Panc1 (cell line): Measurements from ENCODE around the gene RETREG1. TPM values are rescaled to one million over a fixed set of nuclear protein-coding genes. Genes with fewer than 3 reads are reported as not detected.

Experiments
- ATAC-seq: fragments of 200-7000 bp; cut with Tn5 transposase; 2 replicates; pipeline ENCODE4 v1.9.1; 2020; ENCODE audit warnings: mild to moderate bottlenecking, moderate library complexity
- BruUV-seq: library from RNA; stranded (reverse); fragments of 400-500 nt; replicated peaks from 2 replicates; lab custom pipeline; 2021; lab: Mats Ljungman, UMichigan
- CTCF ChIA-PET: fragments of 300-600 bp; sonication (Branson Sonifier 250); formaldehyde crosslinking; loops from one replicate; lab custom pipeline; 2022; ENCODE audit warnings: antibody characterized with exemption; lab: Charles Lee
- POLR2A ChIA-PET: fragments of 300-600 bp; sonication (Branson Sonifier 250); formaldehyde crosslinking; loops from one replicate; lab custom pipeline; 2022; ENCODE audit warnings: antibody characterized with exemption; lab: Charles Lee
- DNase-seq: peaks from one replicate; pipeline ENCODE4 v3.0.0-alpha.2; 2010; ENCODE audit warnings: low read depth, low spot score
- H3K27ac ChIP-seq: 2 replicates; pipeline ENCODE4 v1.5.1; 2011; ENCODE audit warnings: mild to moderate bottlenecking, low read length, inconsistent platforms
- H3K27me3 ChIP-seq: fragments of 200-500 bp; sonication (Bioruptor generic); 2 replicates; pipeline ENCODE4 v1.6.0; 2014; ENCODE audit warnings: low read length, inconsistent platforms; ENCODE audit not compliant: control insufficient read depth, insufficient read depth
- H3K36me3 ChIP-seq: fragments of 200-500 bp; sonication (Bioruptor generic); 2 replicates; pipeline ENCODE4 v1.5.1; 2014; ENCODE audit warnings: inconsistent platforms, mild to moderate bottlenecking, low read length, moderate library complexity; ENCODE audit not compliant: control insufficient read depth, insufficient read depth
- H3K4me1 ChIP-seq: 2 replicates; pipeline ENCODE4 v1.5.1; 2011; ENCODE audit warnings: inconsistent platforms, mild to moderate bottlenecking, low read length, moderate library complexity; ENCODE audit not compliant: control insufficient read depth, insufficient read depth
- H3K4me3 ChIP-seq, 2 experiments: 2 replicates each; pipeline ENCODE4 v1.5.1; 2011 to 2012; ENCODE audit warnings: low read depth in 2 of 2, low read length in 2 of 2, mild to moderate bottlenecking in 2 of 2, inconsistent platforms in 1 of 2, moderate library complexity in 1 of 2
- H3K9me3 ChIP-seq: fragments of 200-500 bp; sonication (Bioruptor generic); 2 replicates; pipeline ENCODE4 v1.5.1; 2014; ENCODE audit warnings: low read depth, mild to moderate bottlenecking, inconsistent platforms, low read length, moderate library complexity; ENCODE audit not compliant: control insufficient read depth, insufficient read depth
- POLR2AphosphoS5 ChIP-seq: IDR thresholded peaks from 2 replicates; pipeline ENCODE4 v1.6.1; 2012; ENCODE audit warnings: mild to moderate bottlenecking, low read depth, low read length, moderate library complexity
- SIN3A ChIP-seq: IDR thresholded peaks from 2 replicates; pipeline ENCODE4 v1.6.1; 2012; ENCODE audit warnings: low read depth, mild to moderate bottlenecking, low read length, moderate library complexity, borderline replicate concordance; ENCODE audit not compliant: insufficient read depth
- TCF7L2 ChIP-seq: IDR thresholded peaks from 2 replicates; pipeline ENCODE4 v1.6.1; 2011; ENCODE audit warnings: mild to moderate bottlenecking, low read depth, low read length, inconsistent platforms
- in situ Hi-C: cut with HindIII; loops from 2 replicates; pipeline ENCODE4 v1.10.0; 2016; ENCODE audit warnings: low sequenced_read_pairs, low pct_unique_long_range_greater_than_20kb
- intact Hi-C: fragments of 100-400 bp; cut with micrococcal nuclease; formaldehyde crosslinking; loops from one replicate; pipeline ENCODE4 v1.10.0; 2022; ENCODE audit not compliant: unreplicated experiment
- total RNA-seq: library from RNA; stranded (reverse); gene quantifications from one replicate; pipeline ENCODE4 v1.2.1, GENCODE V29; 2021; ENCODE audit not compliant: unreplicated experiment
- TF ChIP-seq, protein P1 (sequence below), 2 experiments: IDR thresholded peaks; 2 replicates each; pipeline ENCODE4 v1.6.1; 2011 to 2012; ENCODE audit warnings: low read depth in 2 of 2, control low read depth in 1 of 2, low read length in 1 of 2, mild to moderate bottlenecking in 1 of 2, moderate library complexity in 1 of 2; ENCODE audit not compliant: insufficient read depth in 1 of 2
- TF ChIP-seq, protein P2 (sequence below): fragments of 450-650 bp; IDR thresholded peaks from 2 replicates; pipeline ENCODE4 v1.5.1; 2017; ENCODE audit warnings: mild to moderate bottlenecking

The RETREG1 gene
- total RNA-seq, 1 experiment from 2014 or later: 0.74 TPM

DNA sequence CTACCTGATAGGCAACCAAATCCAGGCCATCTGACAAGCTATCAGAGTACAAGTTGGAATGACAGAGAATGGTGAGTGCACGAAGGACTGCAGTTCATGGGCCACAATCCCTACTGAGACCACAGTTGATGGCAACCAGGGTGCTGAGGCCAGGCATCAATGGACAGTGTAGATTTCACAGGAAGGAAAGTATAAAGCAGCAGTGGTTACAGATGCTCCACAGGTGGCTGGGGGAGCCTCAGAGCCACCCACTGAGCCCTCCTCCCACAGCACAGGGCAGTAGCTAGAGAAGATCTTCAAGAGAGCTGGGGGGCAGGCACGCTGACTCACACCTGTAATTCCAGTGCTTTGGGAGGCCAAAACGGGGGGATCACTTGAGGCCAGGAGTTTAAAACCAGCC, 49.4 kb downstream of the RETREG1 start:
- in situ Hi-C loops (no loop called here), intact Hi-C loops (no loop called here)
- POLR2A ChIA-PET: interaction anchor here (0.6 kb wide), 1 partner anchor 9 kb away, joined by 3 read pairs; no protein-coding TSS in a partner anchor
- TF ChIP-seq SIN3A (no peak), TCF7L2 (no peak), POLR2AphosphoS5 (no peak)
- TF ChIP-seq, protein P1, sequence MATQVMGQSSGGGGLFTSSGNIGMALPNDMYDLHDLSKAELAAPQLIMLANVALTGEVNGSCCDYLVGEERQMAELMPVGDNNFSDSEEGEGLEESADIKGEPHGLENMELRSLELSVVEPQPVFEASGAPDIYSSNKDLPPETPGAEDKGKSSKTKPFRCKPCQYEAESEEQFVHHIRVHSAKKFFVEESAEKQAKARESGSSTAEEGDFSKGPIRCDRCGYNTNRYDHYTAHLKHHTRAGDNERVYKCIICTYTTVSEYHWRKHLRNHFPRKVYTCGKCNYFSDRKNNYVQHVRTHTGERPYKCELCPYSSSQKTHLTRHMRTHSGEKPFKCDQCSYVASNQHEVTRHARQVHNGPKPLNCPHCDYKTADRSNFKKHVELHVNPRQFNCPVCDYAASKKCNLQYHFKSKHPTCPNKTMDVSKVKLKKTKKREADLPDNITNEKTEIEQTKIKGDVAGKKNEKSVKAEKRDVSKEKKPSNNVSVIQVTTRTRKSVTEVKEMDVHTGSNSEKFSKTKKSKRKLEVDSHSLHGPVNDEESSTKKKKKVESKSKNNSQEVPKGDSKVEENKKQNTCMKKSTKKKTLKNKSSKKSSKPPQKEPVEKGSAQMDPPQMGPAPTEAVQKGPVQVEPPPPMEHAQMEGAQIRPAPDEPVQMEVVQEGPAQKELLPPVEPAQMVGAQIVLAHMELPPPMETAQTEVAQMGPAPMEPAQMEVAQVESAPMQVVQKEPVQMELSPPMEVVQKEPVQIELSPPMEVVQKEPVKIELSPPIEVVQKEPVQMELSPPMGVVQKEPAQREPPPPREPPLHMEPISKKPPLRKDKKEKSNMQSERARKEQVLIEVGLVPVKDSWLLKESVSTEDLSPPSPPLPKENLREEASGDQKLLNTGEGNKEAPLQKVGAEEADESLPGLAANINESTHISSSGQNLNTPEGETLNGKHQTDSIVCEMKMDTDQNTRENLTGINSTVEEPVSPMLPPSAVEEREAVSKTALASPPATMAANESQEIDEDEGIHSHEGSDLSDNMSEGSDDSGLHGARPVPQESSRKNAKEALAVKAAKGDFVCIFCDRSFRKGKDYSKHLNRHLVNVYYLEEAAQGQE (IDR thresholded peaks at IDR 0.05; ENCODE audit: insufficient read depth in 1 of 2, low read depth in 2 of 2, low read length in 1 of 2): no peak
- TF ChIP-seq, protein P2, sequence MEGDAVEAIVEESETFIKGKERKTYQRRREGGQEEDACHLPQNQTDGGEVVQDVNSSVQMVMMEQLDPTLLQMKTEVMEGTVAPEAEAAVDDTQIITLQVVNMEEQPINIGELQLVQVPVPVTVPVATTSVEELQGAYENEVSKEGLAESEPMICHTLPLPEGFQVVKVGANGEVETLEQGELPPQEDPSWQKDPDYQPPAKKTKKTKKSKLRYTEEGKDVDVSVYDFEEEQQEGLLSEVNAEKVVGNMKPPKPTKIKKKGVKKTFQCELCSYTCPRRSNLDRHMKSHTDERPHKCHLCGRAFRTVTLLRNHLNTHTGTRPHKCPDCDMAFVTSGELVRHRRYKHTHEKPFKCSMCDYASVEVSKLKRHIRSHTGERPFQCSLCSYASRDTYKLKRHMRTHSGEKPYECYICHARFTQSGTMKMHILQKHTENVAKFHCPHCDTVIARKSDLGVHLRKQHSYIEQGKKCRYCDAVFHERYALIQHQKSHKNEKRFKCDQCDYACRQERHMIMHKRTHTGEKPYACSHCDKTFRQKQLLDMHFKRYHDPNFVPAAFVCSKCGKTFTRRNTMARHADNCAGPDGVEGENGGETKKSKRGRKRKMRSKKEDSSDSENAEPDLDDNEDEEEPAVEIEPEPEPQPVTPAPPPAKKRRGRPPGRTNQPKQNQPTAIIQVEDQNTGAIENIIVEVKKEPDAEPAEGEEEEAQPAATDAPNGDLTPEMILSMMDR: no peak
- CTCF ChIA-PET: no interaction called here
- no TSS peak for BruUV-seq
- DNase-seq: no peak
- H3K27ac ChIP-seq: no peak overlapping the region
- no peak for ATAC-seq
- no peaks in the 10 kb centered on the region for H3K9me3 ChIP-seq
- no peak overlapping the region for H3K4me3 ChIP-seq
- no peaks in the 10 kb centered on the region for H3K36me3 ChIP-seq
- no peaks in the 10 kb centered on the region for H3K4me1 ChIP-seq
- peaks cover 6% of the 10 kb centered on the region for H3K27me3 ChIP-seq

DNA sequence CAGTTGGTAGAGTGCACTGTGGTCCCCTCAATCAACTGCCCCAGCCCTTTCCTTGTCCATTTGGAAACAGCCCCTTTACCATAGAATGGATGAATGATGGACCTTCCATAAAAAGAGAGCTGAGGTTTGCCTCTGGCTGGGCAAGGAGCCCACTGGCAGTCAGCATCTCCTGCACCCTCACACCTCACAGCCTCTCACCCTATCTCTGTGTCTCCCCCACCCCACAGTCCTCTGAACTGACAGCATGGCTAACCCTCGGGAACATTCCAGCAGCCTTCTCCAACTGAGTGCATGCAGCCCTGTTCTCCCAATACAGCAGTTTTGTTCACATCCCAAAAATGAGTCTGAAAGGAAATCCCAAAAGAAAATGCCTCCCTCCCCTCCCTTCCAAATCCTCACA, 51.7 kb downstream of the RETREG1 start:
- Histone ChIP-seq H3K4me3 (no peak overlapping the region), H3K36me3 (no peaks in the 10 kb centered on the region), H3K27ac (no peak overlapping the region), H3K27me3 (peaks cover 6% of the 10 kb centered on the region), H3K9me3 (no peaks in the 10 kb centered on the region), H3K4me1 (no peaks in the 10 kb centered on the region)
- TF ChIP-seq, protein P1 (IDR thresholded peaks at IDR 0.05; ENCODE audit: insufficient read depth in 1 of 2, low read depth in 2 of 2, low read length in 1 of 2): no peak
- no peak for TF ChIP-seq TCF7L2
- TF ChIP-seq, protein P2: no peak
- no peak for TF ChIP-seq POLR2AphosphoS5
- no TSS peak for BruUV-seq
- intact Hi-C loops (no loop called here), in situ Hi-C loops (no loop called here)
- no peak for DNase-seq
- ChIA-PET CTCF (no interaction called here), POLR2A (no interaction called here)
- ATAC-seq: no peak
